GM10847 (cell line): ENCODE measurements around the gene MUS81.

Source experiments
- POLR2A ChIP-seq: IDR thresholded peaks from 2 replicates; pipeline ENCODE4 v1.6.1; 2011; ENCODE audit not compliant: insufficient read length; ENCODE audit errors: extremely low read depth

Gene MUS81

DNA sequence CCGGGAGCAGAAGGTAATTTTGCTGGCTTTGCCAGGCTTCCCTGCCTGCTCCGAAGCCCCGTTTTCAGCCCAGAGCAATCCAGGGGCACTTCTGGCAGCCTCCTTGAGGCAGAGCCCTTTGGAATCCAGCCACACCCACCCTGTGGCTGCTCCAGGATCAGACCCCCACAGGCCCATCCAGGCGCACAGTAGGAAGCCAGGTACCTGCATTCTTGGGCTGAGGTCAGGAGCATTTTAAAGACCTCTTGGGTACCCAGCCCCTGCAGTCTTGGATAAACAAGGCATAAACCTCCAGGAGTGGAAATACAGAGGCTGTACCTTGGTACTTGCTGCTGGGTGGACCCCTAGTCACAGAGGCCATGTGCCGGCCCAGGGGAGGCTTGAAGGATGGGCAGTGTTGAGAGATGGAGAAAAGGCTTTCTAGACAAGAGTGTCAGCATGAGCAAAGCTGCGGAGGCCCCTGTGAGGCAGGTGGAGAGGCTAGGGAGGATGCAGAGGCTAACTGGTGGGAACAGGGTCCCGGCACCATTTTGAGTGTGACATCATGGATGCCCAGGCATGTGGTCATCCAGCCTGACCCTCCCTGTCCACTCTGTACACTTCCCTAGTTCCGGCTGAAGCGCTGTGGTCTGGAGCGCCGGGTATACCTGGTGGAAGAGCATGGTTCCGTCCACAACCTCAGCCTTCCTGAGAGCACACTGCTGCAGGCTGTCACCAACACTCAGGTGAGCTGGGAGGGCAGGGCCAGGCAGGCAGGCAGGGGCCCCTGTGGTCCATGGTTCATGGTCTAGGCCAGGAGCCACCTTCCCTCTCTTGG is 3.9 kb downstream of the MUS81 start:
- TF ChIP-seq POLR2A = no peak

GRCh38 chr11:65864706-65865471 is 4.7 kb downstream of the MUS81 start:
- no peak for TF ChIP-seq POLR2A

DNA sequence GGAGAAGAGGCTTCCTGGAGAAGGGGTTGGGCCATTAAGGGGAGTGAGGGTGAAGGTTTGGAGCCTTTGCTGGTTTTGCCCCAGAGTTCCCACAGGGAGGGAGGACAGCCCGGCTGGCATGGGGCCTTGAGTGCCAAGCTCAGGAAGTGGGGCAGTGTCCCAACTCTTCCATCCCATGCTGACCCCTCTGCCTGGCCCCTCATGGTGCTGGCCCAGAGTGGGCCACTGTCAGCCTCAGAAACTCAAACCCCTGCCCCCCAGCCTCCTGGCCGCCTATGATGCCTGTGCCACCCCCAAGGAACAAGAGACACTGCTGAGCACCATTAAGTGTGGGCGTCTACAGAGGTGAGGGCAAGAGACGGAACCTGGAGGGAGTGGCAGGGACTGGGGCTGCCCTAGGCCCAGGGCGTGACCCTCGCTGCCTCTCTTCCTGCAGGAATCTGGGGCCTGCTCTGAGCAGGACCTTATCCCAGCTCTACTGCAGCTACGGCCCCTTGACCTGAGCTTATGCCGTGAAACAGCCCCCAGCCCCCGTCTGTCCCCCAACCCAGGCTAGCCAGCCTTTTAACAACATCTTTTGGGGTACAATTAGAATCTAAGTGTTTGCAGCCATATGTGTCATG is 5.4 kb downstream of the MUS81 start:
- no peak for TF ChIP-seq POLR2A

- no peak for TF ChIP-seq POLR2A
These were observed 6.5 kb downstream of the MUS81 start for GRCh38 chr11:65866509-65867283.

DNA sequence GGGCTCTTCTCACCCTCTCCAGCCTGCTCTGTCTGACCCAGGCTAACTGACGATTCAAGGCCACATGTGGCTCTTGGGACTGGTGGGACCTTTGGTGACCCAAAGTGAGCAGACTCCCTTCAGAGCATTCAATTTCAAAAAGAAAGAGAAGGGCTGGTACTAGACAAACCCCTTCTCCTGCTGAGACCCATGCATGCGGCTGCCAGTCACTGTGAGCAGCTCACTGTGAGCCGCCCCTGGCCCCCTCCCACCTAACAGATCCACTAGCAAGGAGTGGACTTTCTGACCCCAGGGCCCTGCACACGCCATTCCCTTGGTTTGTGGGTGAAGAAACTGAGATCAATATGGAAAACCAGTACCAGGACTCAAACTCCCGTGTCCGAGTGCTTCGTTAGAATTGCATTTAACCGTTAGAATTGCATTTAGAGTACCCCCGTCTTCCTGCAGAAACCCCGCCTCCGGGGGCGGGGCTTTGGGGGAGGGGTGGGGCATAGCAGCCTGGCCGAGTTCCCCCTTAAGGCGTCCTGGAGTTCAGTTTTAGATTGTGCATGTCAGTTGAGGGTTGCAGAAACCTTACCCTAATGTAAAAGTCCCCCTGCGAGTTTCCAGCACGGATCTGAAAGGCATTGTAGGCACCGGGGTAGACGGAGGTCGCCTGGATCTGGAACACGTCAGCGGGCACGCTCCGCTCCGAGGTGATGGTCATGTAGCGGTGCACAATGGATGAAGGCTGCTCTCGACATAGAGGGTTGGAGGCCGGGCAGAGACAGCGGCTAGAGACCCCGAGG is 7.2 kb downstream of the MUS81 start:
- TF ChIP-seq POLR2A = no peak

- TF ChIP-seq POLR2A = no peak
These were observed 7.9 kb downstream of the MUS81 start for GRCh38 chr11:65868076-65868667.

DNA sequence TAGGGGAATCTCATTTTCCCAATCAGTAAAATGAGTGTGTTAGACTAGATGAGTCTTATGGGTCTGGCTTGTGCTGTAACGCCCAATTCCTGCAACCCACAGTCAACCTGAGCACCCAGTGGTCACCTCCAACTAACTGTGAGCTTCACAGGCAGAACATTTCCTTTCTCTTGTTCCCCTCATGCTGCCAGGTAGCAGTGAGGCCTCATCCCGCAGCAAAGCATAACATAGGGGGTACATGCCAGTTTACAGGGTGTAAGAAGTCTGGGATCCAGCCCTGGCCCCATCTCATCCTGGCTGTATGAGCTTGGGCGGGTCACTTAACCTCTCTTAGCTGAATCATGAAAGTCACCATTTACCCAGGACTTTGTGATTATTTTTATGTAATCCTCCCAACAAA is 8.7 kb downstream of the MUS81 start:
- TF ChIP-seq POLR2A = no peak

DNA sequence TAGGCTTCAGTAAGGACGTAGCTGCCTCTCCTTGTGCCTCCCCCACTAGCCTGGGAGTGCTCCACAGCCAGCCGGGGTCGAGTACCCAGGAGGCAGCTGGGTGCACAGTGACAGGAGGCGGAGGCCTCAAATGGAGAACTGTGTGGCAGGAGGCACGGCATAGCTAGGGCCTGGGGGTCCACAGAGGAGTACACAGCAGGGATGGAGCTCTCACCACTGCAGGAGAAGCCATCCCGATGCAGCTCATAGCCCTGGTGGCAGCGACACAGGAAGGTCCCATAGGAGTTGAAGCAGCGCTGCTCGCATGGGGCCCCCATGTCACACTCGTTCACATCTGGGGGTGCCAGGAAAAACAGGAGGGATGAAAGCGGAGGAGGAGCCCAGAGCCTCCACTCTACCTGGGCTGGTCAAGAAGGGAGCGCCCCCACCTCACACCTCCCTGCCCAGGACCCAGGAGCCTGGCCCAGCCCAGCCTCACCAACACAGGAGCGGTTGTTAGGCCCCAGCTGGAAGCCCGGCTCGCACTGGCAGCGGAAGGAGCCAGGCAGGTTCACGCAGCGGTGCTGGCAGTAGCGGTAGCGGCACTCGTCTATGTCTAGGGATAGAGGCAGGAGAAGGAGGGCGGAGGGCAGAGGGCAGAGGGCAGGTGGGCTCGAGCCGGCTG is 9.5 kb downstream of the MUS81 start:
- TF ChIP-seq POLR2A = no peak

- TF ChIP-seq POLR2A = no peak
These were observed 10.1 kb downstream of the MUS81 start for GRCh38 chr11:65870307-65870658.

DNA sequence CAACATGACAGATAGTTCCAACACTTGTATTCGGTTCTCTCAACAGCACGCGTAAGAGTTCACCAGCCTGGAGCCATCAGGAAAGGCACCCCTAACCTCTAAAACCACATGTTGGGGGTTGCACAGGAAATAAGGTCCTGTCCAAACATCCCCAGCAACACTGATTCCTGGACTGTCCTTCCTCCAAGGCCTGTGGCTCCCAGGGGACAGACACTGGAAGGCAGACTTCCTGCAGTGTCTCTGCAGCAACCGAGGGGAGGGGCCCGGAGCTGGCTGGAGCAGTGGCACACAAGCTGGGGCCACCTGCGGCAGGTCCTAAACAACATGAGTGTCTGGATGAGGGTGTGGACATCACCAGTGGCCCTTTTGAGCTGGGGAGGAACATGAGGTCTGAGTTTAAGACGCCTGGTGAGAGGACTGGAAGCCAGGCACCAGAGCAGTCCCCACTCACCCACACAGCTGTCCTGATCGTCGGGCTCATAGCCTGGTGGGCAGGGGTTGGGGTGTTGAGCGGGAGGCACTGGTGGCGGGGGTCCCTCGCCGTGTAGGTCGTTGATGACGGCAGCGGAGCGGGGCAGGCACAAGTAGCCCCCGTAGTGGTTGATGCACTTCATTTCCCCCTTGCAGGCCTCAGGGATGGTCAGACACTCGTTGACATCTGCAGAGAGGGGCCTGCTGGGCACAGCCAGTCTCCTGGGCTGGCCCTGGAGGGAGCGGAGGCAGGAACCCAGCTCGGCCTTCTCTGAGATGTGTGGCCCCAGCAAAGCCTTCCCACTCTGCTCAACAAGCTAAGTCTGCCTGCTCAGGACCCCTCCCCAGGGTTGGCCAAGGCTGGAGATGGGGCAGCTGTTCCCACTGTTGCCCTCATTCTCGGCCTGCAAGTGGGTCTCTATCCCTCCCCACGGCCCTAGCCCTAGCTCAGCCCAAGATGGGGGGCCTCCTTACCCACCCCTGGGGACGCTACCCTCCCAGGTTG is 10.8 kb downstream of the MUS81 start:
- no peak for TF ChIP-seq POLR2A

DNA sequence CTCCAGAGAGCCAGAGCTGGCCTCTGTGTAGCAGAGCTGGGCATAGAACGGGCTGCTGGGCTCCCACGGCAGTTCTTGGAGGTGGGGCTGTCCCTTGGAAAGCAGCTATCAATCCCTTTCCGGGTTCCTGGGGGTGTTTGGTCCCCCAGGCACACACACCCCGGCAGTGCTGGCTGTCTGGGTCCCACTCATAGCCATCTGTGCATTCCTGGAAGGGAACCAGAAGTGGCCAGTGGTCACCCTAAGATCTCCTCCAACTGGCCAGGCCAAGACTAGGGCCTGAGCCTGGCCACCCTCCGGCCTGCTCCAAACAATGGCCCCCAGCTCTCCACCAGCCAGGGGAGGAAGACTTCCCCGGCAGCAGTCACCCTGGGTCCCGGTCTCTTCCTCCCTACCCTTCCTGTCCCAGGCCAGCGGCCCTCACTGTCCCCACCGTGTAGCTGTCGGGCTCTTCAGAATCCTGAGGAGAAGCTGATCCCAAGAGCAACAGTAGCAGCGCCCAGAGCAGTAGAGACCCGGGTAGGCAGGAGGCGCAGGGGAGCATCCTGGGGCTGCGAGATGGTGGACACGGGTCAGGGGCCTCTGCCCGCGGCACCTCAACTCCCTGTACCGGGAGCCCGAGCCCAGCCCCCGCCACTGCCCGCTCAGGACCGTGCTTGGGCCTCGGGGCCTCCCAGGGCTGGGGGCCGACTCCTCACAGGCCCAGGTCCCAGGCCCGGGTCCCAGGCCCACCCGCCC is 11.7 kb downstream of the MUS81 start:
- TF ChIP-seq POLR2A = no peak

DNA sequence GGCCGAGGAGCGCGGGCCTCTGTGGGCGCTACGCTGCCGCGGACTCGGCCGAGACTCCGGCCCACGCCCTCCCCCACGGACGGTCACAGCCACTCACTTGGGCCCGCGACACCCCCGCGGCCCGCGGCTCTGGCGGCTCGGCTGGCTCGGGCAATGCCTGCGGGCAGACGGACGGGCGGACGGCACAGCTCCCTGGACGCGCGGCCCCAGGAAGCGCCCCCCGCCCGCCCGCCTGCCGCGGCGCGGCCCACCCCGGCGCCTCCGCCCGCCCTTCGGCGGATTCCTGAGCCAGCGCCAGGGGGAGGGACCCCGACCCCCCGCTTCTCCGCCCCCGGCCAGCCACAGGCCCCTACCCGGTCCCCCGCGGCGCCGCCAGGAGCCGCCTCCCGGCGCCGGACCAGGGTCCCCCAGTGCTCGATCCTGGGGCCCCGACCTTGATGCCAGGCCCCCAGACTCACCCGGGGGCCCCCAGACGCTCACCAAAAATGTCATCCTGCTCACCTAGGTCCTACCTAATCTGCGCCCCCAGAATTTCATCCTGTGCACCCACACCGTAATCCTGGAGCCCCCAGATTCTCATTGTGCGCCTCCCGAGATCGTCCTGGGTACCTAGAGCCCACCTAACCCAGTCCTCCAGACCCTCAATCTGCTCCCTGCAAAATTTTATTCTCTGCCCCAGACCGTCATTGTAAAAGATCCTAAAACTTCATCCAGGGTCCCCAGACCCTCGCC is 12.5 kb downstream of the MUS81 start, which contains the start of gene EFEMP2:
EFEMP2 (minus strand) TSS at position 215 of the 732 bp plus-strand sequence. CDS start 446 bp downstream, outside the sequence.
- TF ChIP-seq POLR2A = no peak
